DND-41 (cell line): Measurements from ENCODE around the gene ATP6V1C2.

ENCODE experiments used
- EZH2 ChIP-seq: IDR thresholded peaks from 3 replicates; pipeline ENCODE4 v1.6.1; 2012; ENCODE audit warnings: borderline replicate concordance, low read depth, mild to moderate bottlenecking, moderate library complexity, low read length, inconsistent platforms; ENCODE audit not compliant: severe bottlenecking
- TF ChIP-seq, protein P1 (sequence below): IDR thresholded peaks from 2 replicates; pipeline ENCODE4 v1.5.1; 2012; ENCODE audit warnings: borderline replicate concordance, low read length, moderate library complexity, mild to moderate bottlenecking; ENCODE audit not compliant: poor library complexity, severe bottlenecking; ENCODE audit errors: extremely low read depth

DNA sequence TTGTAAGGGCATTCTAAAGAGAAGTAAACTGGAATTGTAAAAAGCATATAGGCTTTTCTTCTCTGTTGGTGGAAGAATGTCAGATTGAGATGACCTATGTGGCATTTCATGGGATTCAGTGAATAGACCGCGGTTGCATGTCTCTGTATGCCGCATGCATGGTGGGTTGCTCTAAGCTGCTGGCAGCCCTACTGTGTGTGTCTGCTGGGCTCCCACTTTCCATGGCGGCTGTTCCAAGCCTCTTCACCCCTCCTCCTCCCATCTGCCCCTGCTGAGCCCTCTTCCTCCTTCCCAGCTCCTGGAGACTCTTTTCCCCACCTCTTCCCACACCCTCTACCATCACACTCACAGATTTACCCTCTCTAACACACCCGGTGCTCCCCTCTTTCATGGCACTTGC, 12.6 kb downstream of the ATP6V1C2 start:
- TF ChIP-seq, protein P1, sequence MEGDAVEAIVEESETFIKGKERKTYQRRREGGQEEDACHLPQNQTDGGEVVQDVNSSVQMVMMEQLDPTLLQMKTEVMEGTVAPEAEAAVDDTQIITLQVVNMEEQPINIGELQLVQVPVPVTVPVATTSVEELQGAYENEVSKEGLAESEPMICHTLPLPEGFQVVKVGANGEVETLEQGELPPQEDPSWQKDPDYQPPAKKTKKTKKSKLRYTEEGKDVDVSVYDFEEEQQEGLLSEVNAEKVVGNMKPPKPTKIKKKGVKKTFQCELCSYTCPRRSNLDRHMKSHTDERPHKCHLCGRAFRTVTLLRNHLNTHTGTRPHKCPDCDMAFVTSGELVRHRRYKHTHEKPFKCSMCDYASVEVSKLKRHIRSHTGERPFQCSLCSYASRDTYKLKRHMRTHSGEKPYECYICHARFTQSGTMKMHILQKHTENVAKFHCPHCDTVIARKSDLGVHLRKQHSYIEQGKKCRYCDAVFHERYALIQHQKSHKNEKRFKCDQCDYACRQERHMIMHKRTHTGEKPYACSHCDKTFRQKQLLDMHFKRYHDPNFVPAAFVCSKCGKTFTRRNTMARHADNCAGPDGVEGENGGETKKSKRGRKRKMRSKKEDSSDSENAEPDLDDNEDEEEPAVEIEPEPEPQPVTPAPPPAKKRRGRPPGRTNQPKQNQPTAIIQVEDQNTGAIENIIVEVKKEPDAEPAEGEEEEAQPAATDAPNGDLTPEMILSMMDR: no peak
- no peak for TF ChIP-seq EZH2
